Hepatocyte (in vitro differentiated cells): ENCODE results near the gene OR10G6. TPM values are rescaled to one million over a fixed set of nuclear protein-coding genes. Genes with fewer than 3 reads are reported as not detected.
"Not testable (repeated sequence)": the region's sequence is repeated elsewhere in the genome, so short reads cannot be mapped to it uniquely, and the experiment has no call there.

ENCODE experiments used
- DNase-seq: peaks from one replicate; pipeline ENCODE4 v3.0.0-alpha.2; 2016; ENCODE audit warnings: low spot score
- H2AFZ ChIP-seq: fragments of 200-600 bp; sonication (generic); 2 replicates; pipeline ENCODE4 v1.6.0; 2016; ENCODE audit warnings: antibody characterized with exemption, mild to moderate bottlenecking
- H3K27ac ChIP-seq: fragments of 200-600 bp; sonication (generic); 2 replicates; pipeline ENCODE4 v1.5.1; 2016; ENCODE audit warnings: mild to moderate bottlenecking
- H3K27me3 ChIP-seq: fragments of 200-600 bp; sonication (generic); 2 replicates; pipeline ENCODE4 v1.6.1; 2016
- H3K36me3 ChIP-seq: fragments of 200-600 bp; sonication (generic); replicated peaks from 2 replicates; pipeline ENCODE4 v1.5.1; 2016; ENCODE audit warnings: low read depth; ENCODE audit not compliant: insufficient read depth
- H3K4me1 ChIP-seq: fragments of 200-600 bp; sonication (generic); 2 replicates; pipeline ENCODE4 v1.5.1; 2016; ENCODE audit warnings: mild to moderate bottlenecking, moderate library complexity; ENCODE audit not compliant: insufficient read depth
- H3K4me2 ChIP-seq: fragments of 200-600 bp; sonication (generic); 2 replicates; pipeline ENCODE4 v1.6.0; 2016
- H3K4me3 ChIP-seq: fragments of 200-600 bp; sonication (generic); 2 replicates; pipeline ENCODE4 v1.5.1; 2016; ENCODE audit warnings: mild to moderate bottlenecking
- H3K79me2 ChIP-seq: fragments of 200-600 bp; sonication (generic); 2 replicates; pipeline ENCODE4 v1.6.0; 2017; ENCODE audit warnings: mild to moderate bottlenecking
- H3K9me2 ChIP-seq: fragments of 200-600 bp; sonication (generic); replicated peaks from 2 replicates; pipeline ENCODE4 v1.6.0; 2017; ENCODE audit warnings: mild to moderate bottlenecking; ENCODE audit not compliant: insufficient read depth
- H3K9me3 ChIP-seq: fragments of 200-600 bp; sonication (generic); 2 replicates; pipeline ENCODE4 v1.5.1; 2016; ENCODE audit warnings: low read depth, mild to moderate bottlenecking
- H4K20me1 ChIP-seq: fragments of 200-600 bp; sonication (generic); 2 replicates; pipeline ENCODE4 v1.6.0; 2016; ENCODE audit warnings: mild to moderate bottlenecking; ENCODE audit not compliant: insufficient read depth, poor library complexity, severe bottlenecking
- EZH2 ChIP-seq: fragments of 200-600 bp; sonication (generic); IDR thresholded peaks from 2 replicates; pipeline ENCODE4 v1.6.1; 2016; ENCODE audit warnings: antibody characterized with exemption, mild to moderate bottlenecking, borderline replicate concordance
- EZH2phosphoT487 ChIP-seq: fragments of 200-600 bp; sonication (generic); IDR thresholded peaks from one replicate; pipeline ENCODE4 v1.6.1; 2018; ENCODE audit warnings: antibody characterized with exemption, mild to moderate bottlenecking, low read depth, moderate library complexity; ENCODE audit not compliant: unreplicated experiment, severe bottlenecking
- WGBS: methylation state at CpG from one replicate; pipeline ENCODE4 v1.1.6; 2016; ENCODE audit warnings: low lambda C conversion rate; ENCODE audit errors: missing lambda C conversion rate; 5-methylcytosine and 5-hydroxymethylcytosine counted together
- polyA plus RNA-seq: library from polyadenylated mRNA; unstranded; fragments of >200 nt; fragmentation: Nextera tagmentation; extraction: Ambion mirVana; gene quantifications from 2 replicates; pipeline ENCODE4 v1.2.1, GENCODE V29; 2016
- total RNA-seq: library from RNA; depleted of rRNA; stranded (reverse); fragments of >200 nt; gene quantifications from 2 replicates; pipeline ENCODE4 v1.2.3, GENCODE V29; 2014
- TF ChIP-seq, protein P1 (sequence below): fragments of 200-600 bp; sonication (generic); IDR thresholded peaks from 2 replicates; pipeline ENCODE4 v1.5.1; 2016; ENCODE audit warnings: antibody characterized with exemption, mild to moderate bottlenecking; ENCODE audit not compliant: poor library complexity

The OR10G6 gene
- total and polyA plus RNA-seq, 2 experiments from 2014 or later, result not detected

- Histone ChIP-seq H2AFZ (no peak overlapping the region), H3K27ac (no peak overlapping the region), H3K9me3 (no peaks in the 10 kb centered on the region), H3K79me2 (no peaks in the 10 kb centered on the region), H4K20me1 (no peaks in the 10 kb centered on the region), H3K9me2 (no peaks in the 10 kb centered on the region), H3K4me1 (no peaks in the 10 kb centered on the region), H3K27me3 (no peaks in the 10 kb centered on the region), H3K36me3 (no peaks in the 10 kb centered on the region), H3K4me3 (no peak overlapping the region), H3K4me2 (no peak overlapping the region)
- TF ChIP-seq EZH2phosphoT487 (no peak), EZH2 (no peak)
- TF ChIP-seq, protein P1, sequence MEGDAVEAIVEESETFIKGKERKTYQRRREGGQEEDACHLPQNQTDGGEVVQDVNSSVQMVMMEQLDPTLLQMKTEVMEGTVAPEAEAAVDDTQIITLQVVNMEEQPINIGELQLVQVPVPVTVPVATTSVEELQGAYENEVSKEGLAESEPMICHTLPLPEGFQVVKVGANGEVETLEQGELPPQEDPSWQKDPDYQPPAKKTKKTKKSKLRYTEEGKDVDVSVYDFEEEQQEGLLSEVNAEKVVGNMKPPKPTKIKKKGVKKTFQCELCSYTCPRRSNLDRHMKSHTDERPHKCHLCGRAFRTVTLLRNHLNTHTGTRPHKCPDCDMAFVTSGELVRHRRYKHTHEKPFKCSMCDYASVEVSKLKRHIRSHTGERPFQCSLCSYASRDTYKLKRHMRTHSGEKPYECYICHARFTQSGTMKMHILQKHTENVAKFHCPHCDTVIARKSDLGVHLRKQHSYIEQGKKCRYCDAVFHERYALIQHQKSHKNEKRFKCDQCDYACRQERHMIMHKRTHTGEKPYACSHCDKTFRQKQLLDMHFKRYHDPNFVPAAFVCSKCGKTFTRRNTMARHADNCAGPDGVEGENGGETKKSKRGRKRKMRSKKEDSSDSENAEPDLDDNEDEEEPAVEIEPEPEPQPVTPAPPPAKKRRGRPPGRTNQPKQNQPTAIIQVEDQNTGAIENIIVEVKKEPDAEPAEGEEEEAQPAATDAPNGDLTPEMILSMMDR, result no peak
- no peak for DNase-seq
- 83% methylated on average over 8 of the region's 9 CpGs for WGBS
These were observed 44.6 kb upstream of the OR10G6 start for GRCh38 chr11:124039557-124039956.

GRCh38 chr11:124036666-124037065 lies 41.7 kb upstream of the OR10G6 start:
- H3K36me3 ChIP-seq, result no peaks in the 10 kb centered on the region
- H3K4me1 ChIP-seq, result no peaks in the 10 kb centered on the region
- no peak for DNase-seq
- no peaks in the 10 kb centered on the region for H3K9me3 ChIP-seq
- H3K4me3 ChIP-seq, result no peak overlapping the region
- H3K9me2 ChIP-seq, result no peaks in the 10 kb centered on the region
- H3K79me2 ChIP-seq, result no peaks in the 10 kb centered on the region
- TF ChIP-seq, protein P1, result no peak
- TF ChIP-seq EZH2 (no peak), EZH2phosphoT487 (no peak)
- no peaks in the 10 kb centered on the region for H4K20me1 ChIP-seq
- H3K27me3 ChIP-seq, result no peaks in the 10 kb centered on the region
- 88% methylated on average over 1 of the region's 1 CpG for WGBS
- no peak overlapping the region for H3K27ac ChIP-seq
- no peak overlapping the region for H3K4me2 ChIP-seq
- H2AFZ ChIP-seq, result no peak overlapping the region

- Histone ChIP-seq H2AFZ (no peak within 1 kb of the TSS), H3K4me1 (no peaks in the 10 kb centered on the region), H3K27ac (no peak within 1 kb of the TSS), H3K4me2 (no peak within 1 kb of the TSS), H3K4me3 (no peak within 1 kb of the TSS), H3K9me2 (no peaks in the 10 kb centered on the region), H3K36me3 (no peaks in the 10 kb centered on the region), H4K20me1 (no peaks in the 10 kb centered on the region), H3K27me3 (no peaks in the 10 kb centered on the region), H3K9me3 (no peaks in the 10 kb centered on the region), H3K79me2 (no peaks in the 10 kb centered on the region)
- no peak for DNase-seq
- WGBS, result 88% methylated on average over 2 of the region's 2 CpGs
- no peak for TF ChIP-seq EZH2
- TF ChIP-seq, protein P1, result no peak
- no peak for TF ChIP-seq EZH2phosphoT487
These were observed 31.5 kb upstream of the OR10G6 start, which contains the start of gene OR10G8 for GRCh38 chr11:124026498-124026897. TSS of gene OR10G8 (plus strand) at chr11:124026798. CDS start at chr11:124029623, 2,825 bp downstream.

DNA sequence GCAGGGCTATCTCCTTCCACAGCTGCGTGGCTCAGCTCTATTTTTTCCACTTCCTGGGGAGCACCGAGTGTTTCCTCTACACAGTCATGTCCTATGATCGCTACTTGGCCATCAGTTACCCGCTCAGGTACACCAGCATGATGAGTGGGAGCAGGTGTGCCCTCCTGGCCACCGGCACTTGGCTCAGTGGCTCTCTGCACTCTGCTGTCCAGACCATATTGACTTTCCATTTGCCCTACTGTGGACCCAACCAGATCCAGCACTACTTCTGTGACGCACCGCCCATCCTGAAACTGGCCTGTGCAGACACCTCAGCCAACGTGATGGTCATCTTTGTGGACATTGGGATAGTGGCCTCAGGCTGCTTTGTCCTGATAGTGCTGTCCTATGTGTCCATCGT lies 20.9 kb upstream of the OR10G6 start:
- H3K9me3 ChIP-seq, H4K20me1 ChIP-seq, H3K79me2 ChIP-seq, H3K36me3 ChIP-seq, H2AFZ ChIP-seq, H3K4me1 ChIP-seq, DNase-seq, H3K9me2 ChIP-seq, H3K27me3 ChIP-seq, H3K27ac ChIP-seq, H3K4me3 ChIP-seq, H3K4me2 ChIP-seq: not testable (repeated sequence)
- 91% methylated on average over 4 of the region's 9 CpGs for WGBS
